HG03066 (cell line): ENCODE measurements around the gene TAS2R42.

ENCODE experiments used
- ATAC-seq: cut with Tn5 transposase; IDR thresholded peaks from one replicate; pipeline ENCODE4 v1.9.1; 2021; ENCODE audit warnings: low read depth; ENCODE audit not compliant: unreplicated experiment

The TAS2R42 gene

GRCh38 chr12:11147420-11147819, 39.3 kb downstream of the TAS2R42 start:
- no peak for ATAC-seq

- ATAC-seq, result no peak
Measured at GRCh38 chr12:11144297-11144696, 42.4 kb downstream of the TAS2R42 start.

DNA sequence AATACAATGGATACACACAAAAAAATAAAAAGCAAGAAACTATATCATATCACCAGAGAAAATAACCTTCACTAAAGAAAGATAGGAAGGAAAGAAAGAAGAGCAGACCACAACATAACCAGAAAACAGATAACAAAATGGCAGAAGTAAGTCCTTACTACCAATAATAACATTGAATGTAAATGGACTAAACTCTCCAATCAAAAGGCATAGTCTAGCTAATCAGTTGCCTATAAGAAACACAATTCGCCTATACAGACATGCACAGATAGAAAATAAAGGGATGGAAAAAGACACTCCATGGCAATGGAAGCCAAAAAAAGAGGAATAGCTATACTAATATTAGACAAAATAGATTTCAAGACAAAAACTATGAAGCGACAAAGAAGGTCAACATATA, 43.4 kb downstream of the TAS2R42 start:
- ATAC-seq, result no peak

- no peak for ATAC-seq
Measured at GRCh38 chr12:11136075-11136474, 50.7 kb downstream of the TAS2R42 start.
